HepG2 (cell line): ENCODE results near the gene POLD3. TPM values are rescaled to one million over a fixed set of nuclear protein-coding genes. Genes with fewer than 3 reads are reported as not detected.
A peak's percentile ranks its signal among the peaks of the same experiment; 100 is the strongest.

ENCODE experiments used
- EED ChIP-seq: sonication (generic); formaldehyde crosslinking; IDR thresholded peaks from 2 replicates; pipeline ENCODE4 v1.5.0; 2020; ENCODE audit warnings: mild to moderate bottlenecking, missing genetic modification reagents
- FOXM1 ChIP-seq: sonication (generic); formaldehyde crosslinking; IDR thresholded peaks from 2 replicates; pipeline ENCODE4 v1.5.0; 2020; ENCODE audit warnings: missing genetic modification reagents
- HNF4G ChIP-seq, 2 experiments: sonication (generic) in 1 of 2; formaldehyde crosslinking in 1 of 2; IDR thresholded peaks; 2 replicates each; pipeline versions ENCODE4 v1.4.0 to v1.6.1; 2011 to 2020; ENCODE audit warnings: borderline replicate concordance in 2 of 2, low read depth in 2 of 2, mild to moderate bottlenecking in 2 of 2, low read length in 1 of 2, missing genetic modification reagents in 1 of 2, moderate library complexity in 1 of 2
- MAF1 ChIP-seq: sonication (generic); formaldehyde crosslinking; IDR thresholded peaks from 2 replicates; pipeline ENCODE4 v1.5.0; 2020; ENCODE audit warnings: missing genetic modification reagents, borderline replicate concordance
- MBD4 ChIP-seq: IDR thresholded peaks from 2 replicates; pipeline ENCODE4 v1.6.1; 2012; ENCODE audit warnings: low read length, inconsistent platforms, borderline replicate concordance
- MTA1 ChIP-seq: sonication (generic); formaldehyde crosslinking; IDR thresholded peaks from 2 replicates; pipeline ENCODE4 v1.4.0; 2020; ENCODE audit warnings: missing genetic modification reagents, mild to moderate bottlenecking, borderline replicate concordance
- PCBP1 ChIP-seq: fragments of 200-400 bp; formaldehyde crosslinking; IDR thresholded peaks from 2 replicates; pipeline ENCODE4 v1.6.1; 2017; ENCODE audit warnings: mild to moderate bottlenecking, low read depth, low read length, borderline replicate concordance
- RXRA ChIP-seq: sonication (generic); formaldehyde crosslinking; IDR thresholded peaks from 2 replicates; pipeline ENCODE4 v1.5.1; 2020; ENCODE audit warnings: missing genetic modification reagents
- SAP130 ChIP-seq: IDR thresholded peaks from 2 replicates; pipeline ENCODE4 v1.6.1; 2016; ENCODE audit warnings: low read depth
- SIX4 ChIP-seq: sonication (generic); formaldehyde crosslinking; IDR thresholded peaks from 2 replicates; pipeline ENCODE4 v1.4.0; 2020; ENCODE audit warnings: missing genetic modification reagents
- ZBTB21 ChIP-seq: sonication (generic); formaldehyde crosslinking; IDR thresholded peaks from 2 replicates; pipeline ENCODE4 v1.4.0; 2020; ENCODE audit warnings: missing genetic modification reagents
- ZMYM4 ChIP-seq: sonication (generic); formaldehyde crosslinking; IDR thresholded peaks from 2 replicates; pipeline ENCODE4 v1.8.1; 2023; ENCODE audit warnings: mild to moderate bottlenecking, missing genetic modification reagents
- ZNF569 ChIP-seq: sonication (generic); formaldehyde crosslinking; IDR thresholded peaks from 2 replicates; pipeline ENCODE4 v1.5.0; 2020; ENCODE audit warnings: mild to moderate bottlenecking, missing genetic modification reagents, moderate library complexity, borderline replicate concordance
- ZNF709 ChIP-seq: sonication (generic); formaldehyde crosslinking; IDR thresholded peaks from 2 replicates; pipeline ENCODE4 v1.5.0; 2020; ENCODE audit warnings: mild to moderate bottlenecking, missing genetic modification reagents
- ZNF788 ChIP-seq: sonication (generic); formaldehyde crosslinking; IDR thresholded peaks from 2 replicates; pipeline ENCODE4 v1.5.0; 2020; ENCODE audit warnings: mild to moderate bottlenecking, missing genetic modification reagents, borderline replicate concordance
- polyA plus RNA-seq, 8 experiments: library from polyadenylated mRNA; depleted of rRNA in 3 of 8; stranded (reverse) in 7 of 8; unstranded in 1 of 8; fragments of >200 nt; fragmentation: Illumina TruSeq in 4 of 8; extraction: Trizol in 4 of 8; gene quantifications; 2 replicates each; pipeline versions ENCODE4 v1.2.1 to v1.2.3, GENCODE V29; 2011 to 2016; ENCODE audit warnings: low read depth in 4 of 8, missing spikeins in 1 of 8, mixed read lengths in 1 of 8; ENCODE audit not compliant: insufficient read depth in 1 of 8
- total RNA-seq, 5 experiments: library from RNA; depleted of rRNA; stranded (reverse); fragments of >200 nt; fragmentation: Illumina TruSeq; extraction: Trizol; gene quantifications; 2 replicates each; pipeline ENCODE4 v1.2.3, GENCODE V29; 2016; ENCODE audit warnings: low read depth in 1 of 5
- TF ChIP-seq, protein P1 (sequence below): sonication (generic); formaldehyde crosslinking; IDR thresholded peaks from 2 replicates; pipeline ENCODE4 v1.5.1; 2020; ENCODE audit warnings: mild to moderate bottlenecking, missing genetic modification reagents, moderate library complexity
- TF ChIP-seq, protein P2 (sequence below): sonication (generic); formaldehyde crosslinking; IDR thresholded peaks from 2 replicates; pipeline ENCODE4 v1.4.0; 2020; ENCODE audit warnings: missing genetic modification reagents, borderline replicate concordance
- TF ChIP-seq, protein P3 (sequence below): sonication (generic); formaldehyde crosslinking; IDR thresholded peaks from 2 replicates; pipeline ENCODE4 v1.4.0; 2020; ENCODE audit warnings: missing genetic modification reagents, low read depth, mild to moderate bottlenecking, borderline replicate concordance
- TF ChIP-seq, protein P4 (sequence below): IDR thresholded peaks from 2 replicates; pipeline ENCODE4 v1.6.1; 2016; ENCODE audit warnings: low read depth, missing genetic modification reagents, missing compliant biosample characterization

Gene POLD3
- total and polyA plus RNA-seq, 2 of the 13 experiments (the other 11 are each of a cell fraction or from before 2014, with no cell fraction given) = 6.3 to 18.9 TPM

DNA sequence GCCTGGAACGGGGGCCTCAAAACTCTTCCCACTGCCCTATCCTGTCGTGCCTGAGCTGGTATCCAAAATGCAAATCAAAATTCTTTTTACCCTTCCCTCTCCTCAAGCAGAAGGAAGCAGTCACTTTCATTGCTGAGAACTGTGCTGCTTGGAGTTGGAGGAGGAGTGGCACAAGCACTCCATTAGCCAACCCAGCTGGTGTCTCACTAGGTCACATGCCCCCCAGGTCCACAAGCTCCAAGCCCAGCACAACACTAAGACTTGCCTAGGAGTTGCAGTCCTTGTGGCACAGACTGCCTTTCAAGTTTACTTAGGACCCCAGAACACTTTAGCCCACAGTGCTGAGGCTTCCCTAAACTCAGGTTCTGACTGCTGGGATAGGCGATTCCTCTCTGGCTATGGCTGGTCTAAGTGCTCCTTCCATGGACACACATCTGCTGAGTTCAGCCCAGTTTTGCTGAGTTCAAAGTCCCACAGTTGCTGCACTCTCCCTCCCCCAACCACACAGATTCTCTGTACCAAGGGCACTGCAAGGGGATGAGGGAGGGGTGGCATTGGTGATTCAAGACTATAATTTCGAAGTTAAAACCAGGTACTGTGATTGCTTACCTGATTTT, 70.2 kb downstream of the POLD3 start (continued):
- TF ChIP-seq ZNF709 (no peak), HNF4G (IDR thresholded peaks at IDR 0.05; ENCODE audit: borderline replicate concordance, low read depth, low read length) (peak; percentile 80), HNF4G (CRISPR knock-in tag; IDR thresholded peaks at IDR 0.05; ENCODE audit: borderline replicate concordance, low read depth) (peak; percentile 46; the same call in 1 of the 2 replicates), PCBP1 (no peak), EED (CRISPR knock-in tag) (no peak), MAF1 (no peak), SAP130 (CRISPR knock-in tag) (0 out of 2 replicates have a peak, but pooled peaks have one; percentile 23), MBD4 (no peak), MTA1 (CRISPR knock-in tag) (no peak), SIX4 (CRISPR knock-in tag) (no peak), ZBTB21 (CRISPR knock-in tag) (no peak), ZMYM4 (CRISPR knock-in tag) (peak; percentile 71), FOXM1 (CRISPR knock-in tag) (no peak), ZNF569 (no peak), RXRA (CRISPR knock-in tag) (no peak), ZNF788 (CRISPR knock-in tag) (no peak; the same call in 1 of the 2 replicates)
- TF ChIP-seq, protein P1, sequence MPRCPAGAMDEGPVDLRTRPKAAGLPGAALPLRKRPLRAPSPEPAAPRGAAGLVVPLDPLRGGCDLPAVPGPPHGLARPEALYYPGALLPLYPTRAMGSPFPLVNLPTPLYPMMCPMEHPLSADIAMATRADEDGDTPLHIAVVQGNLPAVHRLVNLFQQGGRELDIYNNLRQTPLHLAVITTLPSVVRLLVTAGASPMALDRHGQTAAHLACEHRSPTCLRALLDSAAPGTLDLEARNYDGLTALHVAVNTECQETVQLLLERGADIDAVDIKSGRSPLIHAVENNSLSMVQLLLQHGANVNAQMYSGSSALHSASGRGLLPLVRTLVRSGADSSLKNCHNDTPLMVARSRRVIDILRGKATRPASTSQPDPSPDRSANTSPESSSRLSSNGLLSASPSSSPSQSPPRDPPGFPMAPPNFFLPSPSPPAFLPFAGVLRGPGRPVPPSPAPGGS (CRISPR knock-in tag) = no peak
- TF ChIP-seq, protein P2, sequence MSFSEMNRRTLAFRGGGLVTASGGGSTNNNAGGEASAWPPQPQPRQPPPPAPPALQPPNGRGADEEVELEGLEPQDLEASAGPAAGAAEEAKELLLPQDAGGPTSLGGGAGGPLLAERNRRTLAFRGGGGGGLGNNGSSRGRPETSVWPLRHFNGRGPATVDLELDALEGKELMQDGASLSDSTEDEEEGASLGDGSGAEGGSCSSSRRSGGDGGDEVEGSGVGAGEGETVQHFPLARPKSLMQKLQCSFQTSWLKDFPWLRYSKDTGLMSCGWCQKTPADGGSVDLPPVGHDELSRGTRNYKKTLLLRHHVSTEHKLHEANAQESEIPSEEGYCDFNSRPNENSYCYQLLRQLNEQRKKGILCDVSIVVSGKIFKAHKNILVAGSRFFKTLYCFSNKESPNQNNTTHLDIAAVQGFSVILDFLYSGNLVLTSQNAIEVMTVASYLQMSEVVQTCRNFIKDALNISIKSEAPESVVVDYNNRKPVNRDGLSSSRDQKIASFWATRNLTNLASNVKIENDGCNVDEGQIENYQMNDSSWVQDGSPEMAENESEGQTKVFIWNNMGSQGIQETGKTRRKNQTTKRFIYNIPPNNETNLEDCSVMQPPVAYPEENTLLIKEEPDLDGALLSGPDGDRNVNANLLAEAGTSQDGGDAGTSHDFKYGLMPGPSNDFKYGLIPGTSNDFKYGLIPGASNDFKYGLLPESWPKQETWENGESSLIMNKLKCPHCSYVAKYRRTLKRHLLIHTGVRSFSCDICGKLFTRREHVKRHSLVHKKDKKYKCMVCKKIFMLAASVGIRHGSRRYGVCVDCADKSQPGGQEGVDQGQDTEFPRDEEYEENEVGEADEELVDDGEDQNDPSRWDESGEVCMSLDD (CRISPR knock-in tag) = no peak
- TF ChIP-seq, protein P3, sequence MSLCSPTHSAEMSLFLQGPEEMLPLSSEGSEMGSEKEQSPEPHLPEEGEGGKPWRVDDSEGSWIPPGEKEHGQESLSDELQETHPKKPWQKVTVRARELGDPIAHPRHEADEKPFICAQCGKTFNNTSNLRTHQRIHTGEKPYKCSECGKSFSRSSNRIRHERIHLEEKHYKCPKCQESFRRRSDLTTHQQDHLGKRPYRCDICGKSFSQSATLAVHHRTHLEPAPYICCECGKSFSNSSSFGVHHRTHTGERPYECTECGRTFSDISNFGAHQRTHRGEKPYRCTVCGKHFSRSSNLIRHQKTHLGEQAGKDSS (CRISPR knock-in tag) = 0 out of 2 replicates have a peak, but pooled peaks have one; percentile 28
- TF ChIP-seq, protein P4, sequence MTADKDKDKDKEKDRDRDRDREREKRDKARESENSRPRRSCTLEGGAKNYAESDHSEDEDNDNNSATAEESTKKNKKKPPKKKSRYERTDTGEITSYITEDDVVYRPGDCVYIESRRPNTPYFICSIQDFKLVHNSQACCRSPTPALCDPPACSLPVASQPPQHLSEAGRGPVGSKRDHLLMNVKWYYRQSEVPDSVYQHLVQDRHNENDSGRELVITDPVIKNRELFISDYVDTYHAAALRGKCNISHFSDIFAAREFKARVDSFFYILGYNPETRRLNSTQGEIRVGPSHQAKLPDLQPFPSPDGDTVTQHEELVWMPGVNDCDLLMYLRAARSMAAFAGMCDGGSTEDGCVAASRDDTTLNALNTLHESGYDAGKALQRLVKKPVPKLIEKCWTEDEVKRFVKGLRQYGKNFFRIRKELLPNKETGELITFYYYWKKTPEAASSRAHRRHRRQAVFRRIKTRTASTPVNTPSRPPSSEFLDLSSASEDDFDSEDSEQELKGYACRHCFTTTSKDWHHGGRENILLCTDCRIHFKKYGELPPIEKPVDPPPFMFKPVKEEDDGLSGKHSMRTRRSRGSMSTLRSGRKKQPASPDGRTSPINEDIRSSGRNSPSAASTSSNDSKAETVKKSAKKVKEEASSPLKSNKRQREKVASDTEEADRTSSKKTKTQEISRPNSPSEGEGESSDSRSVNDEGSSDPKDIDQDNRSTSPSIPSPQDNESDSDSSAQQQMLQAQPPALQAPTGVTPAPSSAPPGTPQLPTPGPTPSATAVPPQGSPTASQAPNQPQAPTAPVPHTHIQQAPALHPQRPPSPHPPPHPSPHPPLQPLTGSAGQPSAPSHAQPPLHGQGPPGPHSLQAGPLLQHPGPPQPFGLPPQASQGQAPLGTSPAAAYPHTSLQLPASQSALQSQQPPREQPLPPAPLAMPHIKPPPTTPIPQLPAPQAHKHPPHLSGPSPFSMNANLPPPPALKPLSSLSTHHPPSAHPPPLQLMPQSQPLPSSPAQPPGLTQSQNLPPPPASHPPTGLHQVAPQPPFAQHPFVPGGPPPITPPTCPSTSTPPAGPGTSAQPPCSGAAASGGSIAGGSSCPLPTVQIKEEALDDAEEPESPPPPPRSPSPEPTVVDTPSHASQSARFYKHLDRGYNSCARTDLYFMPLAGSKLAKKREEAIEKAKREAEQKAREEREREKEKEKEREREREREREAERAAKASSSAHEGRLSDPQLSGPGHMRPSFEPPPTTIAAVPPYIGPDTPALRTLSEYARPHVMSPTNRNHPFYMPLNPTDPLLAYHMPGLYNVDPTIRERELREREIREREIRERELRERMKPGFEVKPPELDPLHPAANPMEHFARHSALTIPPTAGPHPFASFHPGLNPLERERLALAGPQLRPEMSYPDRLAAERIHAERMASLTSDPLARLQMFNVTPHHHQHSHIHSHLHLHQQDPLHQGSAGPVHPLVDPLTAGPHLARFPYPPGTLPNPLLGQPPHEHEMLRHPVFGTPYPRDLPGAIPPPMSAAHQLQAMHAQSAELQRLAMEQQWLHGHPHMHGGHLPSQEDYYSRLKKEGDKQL (CRISPR knock-in tag) = no peak
